ENCODE measurements around the gene HELLS. TPM values are rescaled to one million over a fixed set of nuclear protein-coding genes. Genes with fewer than 3 reads are reported as not detected.

Gene HELLS
- 5.8 and 9.4 TPM in 2 replicates for total RNA-seq

DNA sequence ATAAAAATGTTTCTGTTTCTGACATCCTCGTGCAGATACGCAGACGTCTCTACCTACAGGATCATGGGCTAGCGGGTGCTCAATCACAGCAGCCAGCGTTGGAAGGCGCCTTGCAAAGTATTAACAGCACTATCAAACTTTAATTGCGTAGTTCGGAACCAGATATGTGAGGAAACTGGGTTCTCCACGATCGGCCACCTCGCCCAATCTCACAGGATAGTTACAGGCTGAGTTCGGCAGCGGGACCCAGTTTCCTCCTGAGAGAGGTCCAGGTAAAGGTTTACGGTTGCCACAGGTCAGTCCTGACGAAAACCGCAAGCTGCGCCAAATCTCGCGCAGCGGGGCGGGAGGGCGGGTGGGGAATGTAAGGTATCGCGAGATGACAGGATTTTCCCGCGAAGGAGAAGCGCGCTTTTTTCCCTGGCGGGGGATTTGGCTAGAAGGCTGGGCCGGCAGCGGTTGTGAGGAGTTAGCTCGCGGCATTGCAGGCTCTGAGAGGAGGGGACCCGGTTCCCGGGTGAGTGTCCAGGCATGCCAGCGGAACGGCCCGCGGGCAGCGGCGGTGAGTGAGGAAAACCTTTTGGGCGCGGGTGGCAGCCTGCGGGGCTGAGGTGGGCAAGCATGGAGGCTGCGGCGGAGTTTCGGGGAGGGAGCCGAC is at the start of gene HELLS:
Gene HELLS, plus strand, starts transcription at position 398 of the 658 bp plus-strand sequence. Its CDS starts 134 bp downstream, at position 532.
- Histone ChIP-seq H4K20me1 (ENCODE audit: insufficient read depth, low read length) (no peaks in the 10 kb centered on the region), H3K79me2 (ENCODE audit: insufficient read depth, low read length) (peaks cover 27% of the 10 kb centered on the region), H3K36me3 (ENCODE audit: insufficient read depth, low read length) (no peaks in the 10 kb centered on the region), H2AFZ (ENCODE audit: low read length) (peak within 1 kb of the TSS; percentile 99), H3K27me3 (ENCODE audit: insufficient read depth, low read length) (no peaks in the 10 kb centered on the region), H3K9me3 (ENCODE audit: low read depth, low read length) (no peaks in the 10 kb centered on the region), H3K4me3 (ENCODE audit: insufficient read depth, low read length) (peak within 1 kb of the TSS; percentile 87), H3K4me2 (ENCODE audit: insufficient read depth, low read length) (peak within 1 kb of the TSS; percentile 98), H3K27ac (ENCODE audit: low read depth, low read length) (peak within 1 kb of the TSS; percentile 93), H3K4me1 (ENCODE audit: insufficient read depth, low read length) (peaks cover 17% of the 10 kb centered on the region)
- no peak for TF ChIP-seq CTCF (IDR thresholded peaks at IDR 0.05; ENCODE audit: extremely low read depth, low read depth, low read length)
- peak; percentile 93 for DNase-seq (ENCODE audit: insufficient read length, low spot score, missing footprints)

- Histone ChIP-seq H4K20me1 (ENCODE audit: insufficient read depth, low read length) (peaks cover 6% of the 10 kb centered on the region), H2AFZ (ENCODE audit: low read length) (no peak overlapping the region), H3K27me3 (ENCODE audit: insufficient read depth, low read length) (no peaks in the 10 kb centered on the region), H3K79me2 (ENCODE audit: insufficient read depth, low read length) (peaks cover 5% of the 10 kb centered on the region), H3K4me3 (ENCODE audit: insufficient read depth, low read length) (no peak overlapping the region), H3K4me1 (ENCODE audit: insufficient read depth, low read length) (peaks cover 13% of the 10 kb centered on the region), H3K27ac (ENCODE audit: low read depth, low read length) (no peak overlapping the region), H3K4me2 (ENCODE audit: insufficient read depth, low read length) (peak overlapping the region; percentile 38), H3K36me3 (ENCODE audit: insufficient read depth, low read length) (peaks cover 6% of the 10 kb centered on the region), H3K9me3 (ENCODE audit: low read depth, low read length) (no peaks in the 10 kb centered on the region)
- TF ChIP-seq CTCF (IDR thresholded peaks at IDR 0.05; ENCODE audit: extremely low read depth, low read depth, low read length) = no peak
- DNase-seq (ENCODE audit: insufficient read length, low spot score, missing footprints) = no peak
These were observed 49.6 kb upstream of the HELLS start for GRCh38 chr10:94496010-94496409.

DNA sequence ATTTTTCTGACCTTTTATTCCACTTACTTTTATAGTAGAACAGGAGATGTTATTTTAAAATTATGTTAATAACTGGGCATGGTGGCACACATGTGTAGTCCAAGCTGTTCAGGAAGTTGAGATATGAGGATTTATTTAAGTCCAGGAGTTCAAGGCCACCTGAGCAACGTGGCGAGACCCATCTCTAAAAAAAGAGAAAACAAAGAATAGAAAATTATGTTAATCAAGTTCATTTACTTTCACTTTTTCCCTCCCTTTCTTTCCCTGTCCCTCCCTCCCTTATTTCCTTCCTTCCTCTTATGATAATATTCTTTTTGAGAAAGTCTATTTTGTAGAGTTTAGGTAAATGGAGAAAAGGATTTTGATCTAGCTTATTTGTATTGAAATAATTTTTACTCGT is 48.9 kb upstream of the HELLS start:
- Histone ChIP-seq H3K4me3 (ENCODE audit: insufficient read depth, low read length) (no peak overlapping the region), H3K9me3 (ENCODE audit: low read depth, low read length) (no peaks in the 10 kb centered on the region), H2AFZ (ENCODE audit: low read length) (no peak overlapping the region), H3K27ac (ENCODE audit: low read depth, low read length) (no peak overlapping the region), H3K79me2 (ENCODE audit: insufficient read depth, low read length) (peaks cover 3% of the 10 kb centered on the region), H3K4me2 (ENCODE audit: insufficient read depth, low read length) (no peak overlapping the region), H4K20me1 (ENCODE audit: insufficient read depth, low read length) (no peaks in the 10 kb centered on the region), H3K4me1 (ENCODE audit: insufficient read depth, low read length) (peaks cover 13% of the 10 kb centered on the region), H3K36me3 (ENCODE audit: insufficient read depth, low read length) (peaks cover 6% of the 10 kb centered on the region), H3K27me3 (ENCODE audit: insufficient read depth, low read length) (no peaks in the 10 kb centered on the region)
- no peak for TF ChIP-seq CTCF (IDR thresholded peaks at IDR 0.05; ENCODE audit: extremely low read depth, low read depth, low read length)
- no peak for DNase-seq (ENCODE audit: insufficient read length, low spot score, missing footprints)

GRCh38 chr10:94500063-94500462 is 45.5 kb upstream of the HELLS start:
- no peaks in the 10 kb centered on the region for H3K9me3 ChIP-seq (ENCODE audit: low read depth, low read length)
- no peaks in the 10 kb centered on the region for H4K20me1 ChIP-seq (ENCODE audit: insufficient read depth, low read length)
- no peak for DNase-seq (ENCODE audit: insufficient read length, low spot score, missing footprints)
- no peaks in the 10 kb centered on the region for H3K79me2 ChIP-seq (ENCODE audit: insufficient read depth, low read length)
- H3K36me3 ChIP-seq (ENCODE audit: insufficient read depth, low read length) = peaks cover 6% of the 10 kb centered on the region
- peak; percentile 46 for TF ChIP-seq CTCF (IDR thresholded peaks at IDR 0.05; ENCODE audit: extremely low read depth, low read depth, low read length)
- H3K4me3 ChIP-seq (ENCODE audit: insufficient read depth, low read length) = no peak overlapping the region
- H3K4me1 ChIP-seq (ENCODE audit: insufficient read depth, low read length) = peaks cover 13% of the 10 kb centered on the region
- H3K4me2 ChIP-seq (ENCODE audit: insufficient read depth, low read length) = no peak overlapping the region
- H2AFZ ChIP-seq (ENCODE audit: low read length) = no peak overlapping the region
- no peaks in the 10 kb centered on the region for H3K27me3 ChIP-seq (ENCODE audit: insufficient read depth, low read length)
- H3K27ac ChIP-seq (ENCODE audit: low read depth, low read length) = no peak overlapping the region
